Measurements from ENCODE around the gene RBMS1. TPM values are rescaled to one million over a fixed set of nuclear protein-coding genes. Genes with fewer than 3 reads are reported as not detected.

Gene RBMS1
- total RNA-seq, 4 donors from 2014 or later = 13.0 to 24.5 (median 14.1) TPM

- H3K4me3 ChIP-seq = no peak overlapping the region
- H3K27me3 ChIP-seq = no peaks in the 10 kb centered on the region
- H3K27ac ChIP-seq = no peak overlapping the region
- peaks cover 39 to 53% of the 10 kb centered on the region in 2 donors for H3K4me1 ChIP-seq
- intact Hi-C loops (cut with DNase I; ENCODE audit: low total_unique reads) = no loop called here
- H3K36me3 ChIP-seq = no peaks in the 10 kb centered on the region
- no peak for TF ChIP-seq POLR2A (IDR thresholded peaks at IDR 0.05)
- TF ChIP-seq CTCF (IDR thresholded peaks at IDR 0.05 in 4 of 5, conservative IDR thresholded peaks at IDR 0.05 in 1 of 5) = no peak
- no peaks in the 10 kb centered on the region for H3K9me3 ChIP-seq
- in situ Hi-C loops (cut with MboI; ENCODE audit: low sequenced_read_pairs in 4 of 4) = no loop called here
- ATAC-seq (no peak), DNase-seq (no peak)
Measured at GRCh38 chr2:160362018-160362417, 131.6 kb downstream of the RBMS1 start.

- H3K4me3 ChIP-seq = no peak overlapping the region
- ATAC-seq (no peak), DNase-seq (no peak)
- no peak for TF ChIP-seq POLR2A (IDR thresholded peaks at IDR 0.05)
- H3K4me1 ChIP-seq = peaks cover 34 to 38% of the 10 kb centered on the region in 2 donors
- intact Hi-C loops (cut with DNase I; ENCODE audit: low total_unique reads) = no loop called here
- H3K9me3 ChIP-seq = no peaks in the 10 kb centered on the region
- in situ Hi-C loops (cut with MboI; ENCODE audit: low sequenced_read_pairs in 4 of 4) = no loop called here
- no peaks in the 10 kb centered on the region for H3K36me3 ChIP-seq
- H3K27me3 ChIP-seq = no peaks in the 10 kb centered on the region
- H3K27ac ChIP-seq = no peak overlapping the region
Measured at GRCh38 chr2:160360089-160360757, 133.4 kb downstream of the RBMS1 start.

GRCh38 chr2:160358046-160358445, 135.6 kb downstream of the RBMS1 start:
- ATAC-seq = no peak
- peaks cover 40 to 42% of the 10 kb centered on the region in 2 donors for H3K4me1 ChIP-seq
- in situ Hi-C loops (cut with MboI; ENCODE audit: low sequenced_read_pairs in 4 of 4) = no loop called here

GRCh38 chr2:160356485-160356884, 137.1 kb downstream of the RBMS1 start:
- no peak for DNase-seq
- no peak overlapping the region for H3K27ac ChIP-seq
- no peak for TF ChIP-seq CTCF (IDR thresholded peaks at IDR 0.05 in 4 of 5, conservative IDR thresholded peaks at IDR 0.05 in 1 of 5)
- TF ChIP-seq POLR2A (IDR thresholded peaks at IDR 0.05) = no peak
- H3K36me3 ChIP-seq = no peaks in the 10 kb centered on the region
- in situ Hi-C loops (cut with MboI; ENCODE audit: low sequenced_read_pairs in 4 of 4) (no loop called here), intact Hi-C loops (cut with DNase I; ENCODE audit: low total_unique reads) (no loop called here)
- no peak overlapping the region for H3K4me3 ChIP-seq
- ATAC-seq = no peak
- H3K4me1 ChIP-seq = peaks cover 42 to 57% of the 10 kb centered on the region in 2 donors
- H3K9me3 ChIP-seq = no peaks in the 10 kb centered on the region
- H3K27me3 ChIP-seq = no peaks in the 10 kb centered on the region

More at GRCh38 chr2:160358046-160358445, 135.6 kb downstream of the RBMS1 start:
- no peak for DNase-seq
- intact Hi-C loops (cut with DNase I; ENCODE audit: low total_unique reads) = no loop called here
- TF ChIP-seq POLR2A (IDR thresholded peaks at IDR 0.05) = no peak
- H3K27ac ChIP-seq = no peak overlapping the region
- no peaks in the 10 kb centered on the region for H3K9me3 ChIP-seq
- H3K36me3 ChIP-seq = no peaks in the 10 kb centered on the region
- no peak overlapping the region for H3K4me3 ChIP-seq
- H3K27me3 ChIP-seq = no peaks in the 10 kb centered on the region

GRCh38 chr2:160355080-160355479, 138.5 kb downstream of the RBMS1 start:
- peak; percentile 81 to 98 for ATAC-seq

More at GRCh38 chr2:160355080-160355479, 138.5 kb downstream of the RBMS1 start:
- no peak for DNase-seq
- intact Hi-C loops (cut with DNase I; ENCODE audit: low total_unique reads) (no loop called here), in situ Hi-C loops (cut with MboI; ENCODE audit: low sequenced_read_pairs in 4 of 4) (no loop called here)
- no peaks in the 10 kb centered on the region for H3K27me3 ChIP-seq
- H3K27ac ChIP-seq = peak overlapping the region; percentile 13 to 74 (median 57)
- no peaks in the 10 kb centered on the region for H3K36me3 ChIP-seq
- no peak for TF ChIP-seq CTCF (IDR thresholded peaks at IDR 0.05 in 4 of 5, conservative IDR thresholded peaks at IDR 0.05 in 1 of 5)
- no peak for TF ChIP-seq POLR2A (IDR thresholded peaks at IDR 0.05)
- H3K4me1 ChIP-seq = peaks cover 41 to 60% of the 10 kb centered on the region in 2 donors
- H3K4me3 ChIP-seq = peak overlapping the region in 1 of 4 donors; percentile 10
- H3K9me3 ChIP-seq = no peaks in the 10 kb centered on the region
